Parathyroid adenoma (tissue), 2 donors: ENCODE measurements around the gene LRTM2.

Experiments used
- H2AFZ ChIP-seq: fragments of 300-600 bp; sonication (generic); one replicate; pipeline ENCODE4 v1.7.0; 2017; ENCODE audit warnings: antibody characterized with exemption, mild to moderate bottlenecking
- H3K27ac ChIP-seq: fragments of 300-600 bp; sonication (generic); one replicate; pipeline ENCODE4 v1.7.0; 2017
- H3K27me3 ChIP-seq: fragments of 300-600 bp; sonication (generic); one replicate; pipeline ENCODE4 v1.7.0; 2017; ENCODE audit warnings: low read length; ENCODE audit not compliant: control insufficient read depth, insufficient read depth
- H3K36me3 ChIP-seq: fragments of 300-600 bp; sonication (generic); one replicate; pipeline ENCODE4 v1.7.0; 2017; ENCODE audit warnings: low read length; ENCODE audit not compliant: control insufficient read depth, insufficient read depth
- H3K4me1 ChIP-seq: fragments of 300-600 bp; sonication (generic); one replicate; pipeline ENCODE4 v1.7.0; 2017; ENCODE audit warnings: control low read depth
- H3K4me2 ChIP-seq: fragments of 300-600 bp; sonication (generic); one replicate; pipeline ENCODE4 v1.7.0; 2017; ENCODE audit warnings: low read length
- H3K4me3 ChIP-seq: fragments of 300-600 bp; sonication (generic); one replicate; pipeline ENCODE4 v1.7.0; 2017; ENCODE audit warnings: low read depth, low read length
- H3K79me2 ChIP-seq: fragments of 300-600 bp; sonication (generic); one replicate; pipeline ENCODE4 v1.7.0; 2017; ENCODE audit warnings: control low read depth
- H3K9ac ChIP-seq: fragments of 300-600 bp; sonication (generic); one replicate; pipeline ENCODE4 v1.7.0; 2017; ENCODE audit warnings: mild to moderate bottlenecking
- H3K9me3 ChIP-seq: fragments of 300-600 bp; sonication (generic); one replicate; pipeline ENCODE4 v1.7.0; 2017; ENCODE audit warnings: low read length; ENCODE audit not compliant: control insufficient read depth
- TF ChIP-seq, protein P1 (sequence below): fragments of 300-600 bp; sonication (generic); IDR thresholded peaks from one replicate; pipeline ENCODE4 v1.7.0; 2017; ENCODE audit warnings: antibody characterized with exemption, mild to moderate bottlenecking
- donor health status: primary hyperparathyroidism.

The LRTM2 gene

GRCh38 chr12:1864456-1864855, 44.1 kb downstream of the LRTM2 start:
- no peak overlapping the region for H3K27ac ChIP-seq
- peak overlapping the region; percentile 57 for H2AFZ ChIP-seq
- TF ChIP-seq, protein P1, sequence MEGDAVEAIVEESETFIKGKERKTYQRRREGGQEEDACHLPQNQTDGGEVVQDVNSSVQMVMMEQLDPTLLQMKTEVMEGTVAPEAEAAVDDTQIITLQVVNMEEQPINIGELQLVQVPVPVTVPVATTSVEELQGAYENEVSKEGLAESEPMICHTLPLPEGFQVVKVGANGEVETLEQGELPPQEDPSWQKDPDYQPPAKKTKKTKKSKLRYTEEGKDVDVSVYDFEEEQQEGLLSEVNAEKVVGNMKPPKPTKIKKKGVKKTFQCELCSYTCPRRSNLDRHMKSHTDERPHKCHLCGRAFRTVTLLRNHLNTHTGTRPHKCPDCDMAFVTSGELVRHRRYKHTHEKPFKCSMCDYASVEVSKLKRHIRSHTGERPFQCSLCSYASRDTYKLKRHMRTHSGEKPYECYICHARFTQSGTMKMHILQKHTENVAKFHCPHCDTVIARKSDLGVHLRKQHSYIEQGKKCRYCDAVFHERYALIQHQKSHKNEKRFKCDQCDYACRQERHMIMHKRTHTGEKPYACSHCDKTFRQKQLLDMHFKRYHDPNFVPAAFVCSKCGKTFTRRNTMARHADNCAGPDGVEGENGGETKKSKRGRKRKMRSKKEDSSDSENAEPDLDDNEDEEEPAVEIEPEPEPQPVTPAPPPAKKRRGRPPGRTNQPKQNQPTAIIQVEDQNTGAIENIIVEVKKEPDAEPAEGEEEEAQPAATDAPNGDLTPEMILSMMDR: no peak
- H3K9ac ChIP-seq: no peak overlapping the region
- H3K4me3 ChIP-seq: no peak overlapping the region
- no peaks in the 10 kb centered on the region for H3K79me2 ChIP-seq
- no peak overlapping the region for H3K4me2 ChIP-seq
- no peaks in the 10 kb centered on the region for H3K9me3 ChIP-seq
- H3K36me3 ChIP-seq: no peaks in the 10 kb centered on the region
- peaks cover 1% of the 10 kb centered on the region for H3K4me1 ChIP-seq
- H3K27me3 ChIP-seq: no peaks in the 10 kb centered on the region

DNA sequence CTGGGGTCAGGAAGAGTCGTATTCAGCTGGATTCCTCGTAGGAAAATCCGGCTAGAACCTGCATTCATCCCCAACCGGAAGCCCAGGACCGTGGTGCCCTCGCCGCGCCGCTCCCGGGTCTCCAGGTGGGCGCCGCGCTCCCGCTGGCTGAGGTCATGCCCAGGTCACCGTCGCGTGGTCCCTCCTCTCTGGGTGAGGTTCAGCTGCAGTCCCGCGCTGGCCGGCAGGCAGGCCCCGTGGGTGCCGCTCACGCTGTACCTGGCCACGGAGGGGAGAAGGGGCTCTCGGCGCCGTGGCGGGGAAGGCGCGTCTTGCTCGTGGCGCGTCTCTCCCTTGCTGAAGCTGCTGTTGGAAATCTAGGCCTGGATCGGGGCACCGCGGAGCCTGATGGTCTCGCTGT, 44.5 kb downstream of the LRTM2 start:
- H3K36me3 ChIP-seq: no peaks in the 10 kb centered on the region
- no peaks in the 10 kb centered on the region for H3K9me3 ChIP-seq
- TF ChIP-seq, protein P1: no peak
- H3K27me3 ChIP-seq: no peaks in the 10 kb centered on the region
- H3K79me2 ChIP-seq: no peaks in the 10 kb centered on the region
- no peak overlapping the region for H3K9ac ChIP-seq
- H3K4me1 ChIP-seq: no peaks in the 10 kb centered on the region
- H3K4me3 ChIP-seq: no peak overlapping the region
- H3K27ac ChIP-seq: no peak overlapping the region
- no peak overlapping the region for H3K4me2 ChIP-seq
- peak overlapping the region; percentile 57 for H2AFZ ChIP-seq

DNA sequence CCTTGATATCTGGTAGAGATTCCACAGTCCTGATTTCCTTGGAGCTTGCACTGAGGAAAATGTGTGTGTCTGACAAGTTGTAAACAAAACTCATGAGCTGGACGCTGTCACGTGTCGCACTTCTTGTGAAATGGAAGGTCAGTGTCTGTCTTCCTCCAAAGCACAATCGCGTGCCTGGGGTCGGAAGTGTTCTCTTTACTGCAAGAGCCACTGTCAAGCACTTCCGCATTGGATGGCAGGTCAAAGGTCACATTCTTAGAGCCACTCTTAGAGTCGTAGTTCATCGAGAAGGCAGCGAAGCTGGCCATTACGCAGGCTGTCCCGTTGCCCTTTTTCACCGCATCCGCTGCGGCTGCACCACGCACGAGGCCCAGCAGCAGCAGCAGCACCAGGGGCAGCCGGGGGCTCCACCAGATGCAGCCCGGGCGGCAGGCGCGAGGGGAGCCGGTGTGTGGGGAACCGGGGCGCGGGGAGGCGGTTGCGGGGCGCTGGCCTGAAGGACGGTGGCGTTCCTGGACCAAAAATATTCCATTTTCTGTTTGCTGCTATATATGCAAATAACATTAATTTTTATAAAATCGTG, 45.0 kb downstream of the LRTM2 start:
- Histone ChIP-seq H3K9me3 (no peaks in the 10 kb centered on the region), H3K79me2 (no peaks in the 10 kb centered on the region), H3K9ac (no peak overlapping the region), H3K4me1 (no peaks in the 10 kb centered on the region), H3K36me3 (no peaks in the 10 kb centered on the region), H3K4me3 (no peak overlapping the region), H3K27me3 (no peaks in the 10 kb centered on the region), H3K4me2 (no peak overlapping the region), H2AFZ (no peak overlapping the region), H3K27ac (no peak overlapping the region)
- TF ChIP-seq, protein P1: no peak

- Histone ChIP-seq H2AFZ (no peak overlapping the region), H3K4me1 (no peaks in the 10 kb centered on the region)
Observed at GRCh38 chr12:1869145-1869544, 48.8 kb downstream of the LRTM2 start.

DNA sequence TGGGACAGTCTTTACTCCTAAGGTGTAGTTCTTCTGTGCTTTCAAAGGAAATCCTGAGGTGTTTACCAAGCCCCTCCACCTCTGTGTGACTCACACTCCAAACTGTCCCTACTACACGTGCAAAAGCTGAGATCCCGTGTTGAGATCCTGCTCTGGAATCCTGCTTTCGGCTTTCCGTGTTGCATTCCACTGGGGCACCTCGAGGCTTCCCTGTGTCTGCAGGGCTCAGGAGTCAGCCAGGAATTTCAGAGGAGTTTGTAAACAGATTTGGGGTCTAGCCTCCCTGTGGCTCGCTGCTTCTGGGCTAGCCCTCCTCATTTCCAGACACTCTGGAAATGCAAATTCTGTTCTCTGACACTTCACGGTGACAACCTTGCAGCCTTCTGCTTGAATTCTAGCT, 49.7 kb downstream of the LRTM2 start:
- H3K4me3 ChIP-seq: no peak overlapping the region
- H2AFZ ChIP-seq: no peak overlapping the region
- H3K4me2 ChIP-seq: no peak overlapping the region
- H3K79me2 ChIP-seq: no peaks in the 10 kb centered on the region
- H3K9me3 ChIP-seq: no peaks in the 10 kb centered on the region
- TF ChIP-seq, protein P1: no peak
- H3K36me3 ChIP-seq: no peaks in the 10 kb centered on the region
- H3K27ac ChIP-seq: no peak overlapping the region
- H3K9ac ChIP-seq: no peak overlapping the region
- no peaks in the 10 kb centered on the region for H3K4me1 ChIP-seq
- H3K27me3 ChIP-seq: no peaks in the 10 kb centered on the region

More at GRCh38 chr12:1869145-1869544, 48.8 kb downstream of the LRTM2 start:
- no peak overlapping the region for H3K9ac ChIP-seq
- no peak overlapping the region for H3K27ac ChIP-seq
- H3K27me3 ChIP-seq: no peaks in the 10 kb centered on the region
- TF ChIP-seq, protein P1: no peak
- no peak overlapping the region for H3K4me2 ChIP-seq
- H3K9me3 ChIP-seq: no peaks in the 10 kb centered on the region
- no peaks in the 10 kb centered on the region for H3K36me3 ChIP-seq
- no peaks in the 10 kb centered on the region for H3K79me2 ChIP-seq
- H3K4me3 ChIP-seq: no peak overlapping the region
